ENCODE results near the gene GCSAML. TPM values are rescaled to one million over a fixed set of nuclear protein-coding genes. Genes with fewer than 3 reads are reported as not detected.

The GCSAML gene
- total RNA-seq, 4 donors from 2014 or later = 0.13 to 1.3 (median 0.53) TPM

GRCh38 chr1:247576514-247576913 is 27.6 kb downstream of the GCSAML start:
- intact Hi-C loops (cut with DNase I) = no loop called here
- Histone ChIP-seq H3K27me3 (peaks cover 0 to 5% (median 0%) of the 10 kb centered on the region in 4 donors), H3K4me3 (no peak overlapping the region), H3K9me3 (no peaks in the 10 kb centered on the region), H3K36me3 (no peaks in the 10 kb centered on the region), H3K27ac (replicated peaks in 1 of 4) (no peak overlapping the region), H3K4me1 (no peaks in the 10 kb centered on the region)
- no peak for DNase-seq (ENCODE audit: extremely low spot score)
- 68% methylated on average over 3 of the region's 3 CpGs for WGBS
- TF ChIP-seq POLR2A (IDR thresholded peaks at IDR 0.05; ENCODE audit: low read depth) (no peak), POLR2AphosphoS5 (IDR thresholded peaks at IDR 0.05) (no peak), EP300 (IDR thresholded peaks at IDR 0.05) (no peak), CTCF (IDR thresholded peaks at IDR 0.05) (peak in 1 of 3 experiments; percentile 11)

- H3K4me1 ChIP-seq = no peaks in the 10 kb centered on the region
- intact Hi-C loops (cut with DNase I) = no loop called here
- H3K9me3 ChIP-seq = no peaks in the 10 kb centered on the region
- TF ChIP-seq EP300 (IDR thresholded peaks at IDR 0.05) (no peak), CTCF (IDR thresholded peaks at IDR 0.05) (no peak)
- H3K36me3 ChIP-seq = no peaks in the 10 kb centered on the region
- no peak overlapping the region for H3K4me3 ChIP-seq
- no peak for DNase-seq (ENCODE audit: extremely low spot score)
- WGBS = 87% methylated on average over 4 of the region's 5 CpGs
- no peaks in the 10 kb centered on the region for H3K27me3 ChIP-seq
- no peak overlapping the region for H3K27ac ChIP-seq (replicated peaks in 1 of 4)
Observed at GRCh38 chr1:247578946-247579460, 30.1 kb downstream of the GCSAML start.

- Histone ChIP-seq H3K27me3 (no peaks in the 10 kb centered on the region), H3K4me3 (no peak within 1 kb of the TSS), H3K36me3 (no peaks in the 10 kb centered on the region), H3K27ac (replicated peaks in 1 of 4) (no peak within 1 kb of the TSS), H3K4me1 (no peaks in the 10 kb centered on the region), H3K9me3 (peaks cover 0 to 3% (median 0%) of the 10 kb centered on the region in 4 donors)
- no peak for TF ChIP-seq POLR2A (IDR thresholded peaks at IDR 0.05; ENCODE audit: low read depth)
- TF ChIP-seq EP300 (IDR thresholded peaks at IDR 0.05) = no peak
- TF ChIP-seq CTCF (IDR thresholded peaks at IDR 0.05) = no peak
- intact Hi-C loops (cut with DNase I) = no loop called here
- DNase-seq (ENCODE audit: extremely low spot score) = no peak
- 88% methylated on average over 2 of the region's 2 CpGs for WGBS
Observed at GRCh38 chr1:247588060-247588459, 39.1 kb downstream of the GCSAML start, which contains the start of gene OR2G2. Gene OR2G2, plus strand, starts transcription at chr1:247588360. Its CDS starts 0 bp downstream, at chr1:247588360.

- Histone ChIP-seq H3K36me3 (no peaks in the 10 kb centered on the region), H3K9me3 (peaks cover 0 to under 1% (median 0%) of the 10 kb centered on the region in 4 donors), H3K27ac (replicated peaks in 1 of 4) (no peak within 1 kb of the TSS), H3K4me3 (no peak within 1 kb of the TSS), H3K27me3 (no peaks in the 10 kb centered on the region), H3K4me1 (no peaks in the 10 kb centered on the region)
- DNase-seq (ENCODE audit: extremely low spot score) = no peak
- TF ChIP-seq POLR2A (IDR thresholded peaks at IDR 0.05; ENCODE audit: low read depth) = no peak
- no peak for TF ChIP-seq CTCF (IDR thresholded peaks at IDR 0.05)
- TF ChIP-seq POLR2AphosphoS5 (IDR thresholded peaks at IDR 0.05) = no peak
- no peak for TF ChIP-seq EP300 (IDR thresholded peaks at IDR 0.05)
- intact Hi-C loops (cut with DNase I) = no loop called here
- 80% methylated on average over 2 of the region's 2 CpGs for WGBS
Observed at GRCh38 chr1:247605286-247605685, 56.4 kb downstream of the GCSAML start, which contains the start of gene OR2G3. Gene OR2G3, plus strand, starts transcription at chr1:247605586. Its CDS starts 0 bp downstream, at chr1:247605586.

GRCh38 chr1:247613405-247613804 is 64.5 kb downstream of the GCSAML start:
- no peak for TF ChIP-seq CTCF (IDR thresholded peaks at IDR 0.05)
- TF ChIP-seq POLR2A (IDR thresholded peaks at IDR 0.05; ENCODE audit: low read depth) = no peak
- no peak for TF ChIP-seq EP300 (IDR thresholded peaks at IDR 0.05)
- TF ChIP-seq POLR2AphosphoS5 (IDR thresholded peaks at IDR 0.05) = no peak
- H3K27me3 ChIP-seq = no peaks in the 10 kb centered on the region
- 71% methylated on average over 1 of the region's 1 CpG for WGBS
- H3K4me1 ChIP-seq = no peaks in the 10 kb centered on the region
- H3K36me3 ChIP-seq = no peaks in the 10 kb centered on the region
- H3K27ac ChIP-seq (replicated peaks in 1 of 4) = no peak overlapping the region
- H3K9me3 ChIP-seq = peaks cover 0 to 3% (median 0%) of the 10 kb centered on the region in 4 donors
- no peak overlapping the region for H3K4me3 ChIP-seq
- no peak for DNase-seq (ENCODE audit: extremely low spot score)
- intact Hi-C loops (cut with DNase I) = no loop called here

All from esophagus muscularis mucosa (tissue), 4 donors.